ENCODE measurements around the gene SH3RF3. TPM values are rescaled to one million over a fixed set of nuclear protein-coding genes. Genes with fewer than 3 reads are reported as not detected.

SH3RF3 gene
- total RNA-seq, 1 experiment from 2014 or later = not detected

DNA sequence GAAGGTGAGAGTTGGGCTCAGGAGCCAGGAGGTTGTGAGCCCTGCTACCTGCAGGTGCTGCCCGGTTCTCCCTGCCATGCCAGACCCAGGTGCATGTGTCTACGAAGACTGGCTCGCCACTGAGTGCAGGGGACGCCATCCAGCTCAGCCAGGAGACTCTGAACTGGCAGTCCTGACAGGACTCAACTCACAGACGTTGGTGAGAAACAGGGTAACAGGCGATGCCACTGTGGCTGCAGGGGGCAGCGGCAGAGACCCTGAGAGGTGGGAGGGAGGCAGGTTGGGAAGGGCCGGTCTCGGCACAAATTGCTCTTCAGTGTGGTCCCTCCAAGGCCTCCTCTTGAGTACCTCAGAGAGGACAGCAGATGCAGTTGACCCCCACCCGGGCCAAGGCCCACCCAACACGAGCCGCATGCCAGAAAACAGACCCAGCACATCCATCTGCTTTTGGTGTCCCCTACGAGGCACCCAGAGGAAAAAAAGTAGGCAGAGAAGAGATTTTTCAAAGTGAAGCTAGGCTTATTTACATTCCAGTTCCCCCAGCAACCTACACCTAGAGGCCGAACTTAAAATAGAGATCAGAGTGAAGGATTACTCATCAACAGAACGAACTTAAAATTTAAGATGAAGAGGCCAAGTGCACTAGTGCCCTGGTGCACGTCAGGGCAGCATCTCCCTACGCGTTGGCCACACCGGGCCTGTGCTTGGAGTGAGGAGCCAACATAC is 300.0 kb downstream of the SH3RF3 start:
- no peak for DNase-seq (ENCODE audit: low read depth, low spot score)
- no peak overlapping the region for H3K4me2 ChIP-seq (ENCODE audit: low read length)
- no peaks in the 10 kb centered on the region for H3K4me1 ChIP-seq (ENCODE audit: control insufficient read depth in 1 of 2, insufficient read depth in 2 of 2, low read length in 2 of 2)
- no peaks in the 10 kb centered on the region for H3K36me3 ChIP-seq (ENCODE audit: control insufficient read depth in 1 of 2, insufficient read depth in 2 of 2, low read length in 2 of 2)
- TF ChIP-seq ZNF274 (IDR thresholded peaks at IDR 0.05; ENCODE audit: low read depth, low read length) (no peak), POLR2A (IDR thresholded peaks at IDR 0.05; ENCODE audit: borderline replicate concordance, extremely low read depth, insufficient read depth, insufficient read length) (no peak), YY1 (IDR thresholded peaks at IDR 0.05; ENCODE audit: extremely low read depth, insufficient replicate concordance, low read depth, low read length) (no peak), JUND (IDR thresholded peaks at IDR 0.05) (no peak), EGR1 (IDR thresholded peaks at IDR 0.05; ENCODE audit: low read depth) (no peak), ELF1 (IDR thresholded peaks at IDR 0.05; ENCODE audit: borderline replicate concordance, low read depth) (no peak), POLR2AphosphoS5 (IDR thresholded peaks at IDR 0.05; ENCODE audit: low read depth, low read length) (no peak), EZH2 (IDR thresholded peaks at IDR 0.05) (no peak)
- TF ChIP-seq, protein P1, sequence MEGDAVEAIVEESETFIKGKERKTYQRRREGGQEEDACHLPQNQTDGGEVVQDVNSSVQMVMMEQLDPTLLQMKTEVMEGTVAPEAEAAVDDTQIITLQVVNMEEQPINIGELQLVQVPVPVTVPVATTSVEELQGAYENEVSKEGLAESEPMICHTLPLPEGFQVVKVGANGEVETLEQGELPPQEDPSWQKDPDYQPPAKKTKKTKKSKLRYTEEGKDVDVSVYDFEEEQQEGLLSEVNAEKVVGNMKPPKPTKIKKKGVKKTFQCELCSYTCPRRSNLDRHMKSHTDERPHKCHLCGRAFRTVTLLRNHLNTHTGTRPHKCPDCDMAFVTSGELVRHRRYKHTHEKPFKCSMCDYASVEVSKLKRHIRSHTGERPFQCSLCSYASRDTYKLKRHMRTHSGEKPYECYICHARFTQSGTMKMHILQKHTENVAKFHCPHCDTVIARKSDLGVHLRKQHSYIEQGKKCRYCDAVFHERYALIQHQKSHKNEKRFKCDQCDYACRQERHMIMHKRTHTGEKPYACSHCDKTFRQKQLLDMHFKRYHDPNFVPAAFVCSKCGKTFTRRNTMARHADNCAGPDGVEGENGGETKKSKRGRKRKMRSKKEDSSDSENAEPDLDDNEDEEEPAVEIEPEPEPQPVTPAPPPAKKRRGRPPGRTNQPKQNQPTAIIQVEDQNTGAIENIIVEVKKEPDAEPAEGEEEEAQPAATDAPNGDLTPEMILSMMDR (IDR thresholded peaks at IDR 0.05 in 2 of 3, conservative IDR thresholded peaks at IDR 0.05 in 1 of 3; ENCODE audit: borderline replicate concordance in 1 of 3, insufficient read depth in 1 of 3, low read depth in 2 of 3, low read length in 2 of 3) = no peak
- TF ChIP-seq, protein P2, sequence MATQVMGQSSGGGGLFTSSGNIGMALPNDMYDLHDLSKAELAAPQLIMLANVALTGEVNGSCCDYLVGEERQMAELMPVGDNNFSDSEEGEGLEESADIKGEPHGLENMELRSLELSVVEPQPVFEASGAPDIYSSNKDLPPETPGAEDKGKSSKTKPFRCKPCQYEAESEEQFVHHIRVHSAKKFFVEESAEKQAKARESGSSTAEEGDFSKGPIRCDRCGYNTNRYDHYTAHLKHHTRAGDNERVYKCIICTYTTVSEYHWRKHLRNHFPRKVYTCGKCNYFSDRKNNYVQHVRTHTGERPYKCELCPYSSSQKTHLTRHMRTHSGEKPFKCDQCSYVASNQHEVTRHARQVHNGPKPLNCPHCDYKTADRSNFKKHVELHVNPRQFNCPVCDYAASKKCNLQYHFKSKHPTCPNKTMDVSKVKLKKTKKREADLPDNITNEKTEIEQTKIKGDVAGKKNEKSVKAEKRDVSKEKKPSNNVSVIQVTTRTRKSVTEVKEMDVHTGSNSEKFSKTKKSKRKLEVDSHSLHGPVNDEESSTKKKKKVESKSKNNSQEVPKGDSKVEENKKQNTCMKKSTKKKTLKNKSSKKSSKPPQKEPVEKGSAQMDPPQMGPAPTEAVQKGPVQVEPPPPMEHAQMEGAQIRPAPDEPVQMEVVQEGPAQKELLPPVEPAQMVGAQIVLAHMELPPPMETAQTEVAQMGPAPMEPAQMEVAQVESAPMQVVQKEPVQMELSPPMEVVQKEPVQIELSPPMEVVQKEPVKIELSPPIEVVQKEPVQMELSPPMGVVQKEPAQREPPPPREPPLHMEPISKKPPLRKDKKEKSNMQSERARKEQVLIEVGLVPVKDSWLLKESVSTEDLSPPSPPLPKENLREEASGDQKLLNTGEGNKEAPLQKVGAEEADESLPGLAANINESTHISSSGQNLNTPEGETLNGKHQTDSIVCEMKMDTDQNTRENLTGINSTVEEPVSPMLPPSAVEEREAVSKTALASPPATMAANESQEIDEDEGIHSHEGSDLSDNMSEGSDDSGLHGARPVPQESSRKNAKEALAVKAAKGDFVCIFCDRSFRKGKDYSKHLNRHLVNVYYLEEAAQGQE (IDR thresholded peaks at IDR 0.05; ENCODE audit: low read depth) = no peak
- TF ChIP-seq, protein P3, sequence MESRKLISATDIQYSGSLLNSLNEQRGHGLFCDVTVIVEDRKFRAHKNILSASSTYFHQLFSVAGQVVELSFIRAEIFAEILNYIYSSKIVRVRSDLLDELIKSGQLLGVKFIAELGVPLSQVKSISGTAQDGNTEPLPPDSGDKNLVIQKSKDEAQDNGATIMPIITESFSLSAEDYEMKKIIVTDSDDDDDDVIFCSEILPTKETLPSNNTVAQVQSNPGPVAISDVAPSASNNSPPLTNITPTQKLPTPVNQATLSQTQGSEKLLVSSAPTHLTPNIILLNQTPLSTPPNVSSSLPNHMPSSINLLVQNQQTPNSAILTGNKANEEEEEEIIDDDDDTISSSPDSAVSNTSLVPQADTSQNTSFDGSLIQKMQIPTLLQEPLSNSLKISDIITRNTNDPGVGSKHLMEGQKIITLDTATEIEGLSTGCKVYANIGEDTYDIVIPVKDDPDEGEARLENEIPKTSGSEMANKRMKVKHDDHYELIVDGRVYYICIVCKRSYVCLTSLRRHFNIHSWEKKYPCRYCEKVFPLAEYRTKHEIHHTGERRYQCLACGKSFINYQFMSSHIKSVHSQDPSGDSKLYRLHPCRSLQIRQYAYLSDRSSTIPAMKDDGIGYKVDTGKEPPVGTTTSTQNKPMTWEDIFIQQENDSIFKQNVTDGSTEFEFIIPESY (IDR thresholded peaks at IDR 0.05; ENCODE audit: extremely low read depth, insufficient replicate concordance, low read length) = no peak
- no TSS peak for BruUV-seq (replicated peaks)
- no peak overlapping the region for H3K27ac ChIP-seq (ENCODE audit: low read depth, low read length)
- ATAC-seq = no peak
- intact Hi-C loops (cut with micrococcal nuclease) = no loop called here
- ChIA-PET CTCF (no interaction called here), POLR2A (no interaction called here), RAD21 (ENCODE audit: low non-redundant PET in 1 of 2, low total read pairs in 2 of 2, uncharacterized antibody in 2 of 2, unreplicated experiment in 2 of 2) (no interaction called here)
- H2AFZ ChIP-seq (ENCODE audit: low read depth, low read length, poor library complexity, severe bottlenecking) = no peak overlapping the region
- no peak overlapping the region for H3K9ac ChIP-seq (ENCODE audit: low read length)
- no peaks in the 10 kb centered on the region for H3K27me3 ChIP-seq (ENCODE audit: insufficient read depth, low read length)
- H3K9me3 ChIP-seq (ENCODE audit: control insufficient read depth in 1 of 2, insufficient read depth in 1 of 2, low read depth in 1 of 2, low read length in 2 of 2) = no peaks in the 10 kb centered on the region
- no peak overlapping the region for H3K4me3 ChIP-seq (replicated peaks in 1 of 2; ENCODE audit: low read depth in 1 of 2, low read length in 2 of 2)
- H3K79me2 ChIP-seq (ENCODE audit: insufficient read depth, low read length) = no peaks in the 10 kb centered on the region
- H3K9me2 ChIP-seq (ENCODE audit: insufficient read depth) = no peaks in the 10 kb centered on the region
- H4K20me1 ChIP-seq (ENCODE audit: insufficient read depth) = no peaks in the 10 kb centered on the region

Data from HCT116 (cell line).